HG02943 (cell line): Measurements from ENCODE around the gene RNU6-1.

ENCODE experiments used
- ATAC-seq: cut with Tn5 transposase; IDR thresholded peaks from one replicate; pipeline ENCODE4 v1.9.1; 2021; ENCODE audit warnings: mild to moderate bottlenecking, low read depth, moderate library complexity; ENCODE audit not compliant: unreplicated experiment

RNU6-1 gene

GRCh38 chr15:67803996-67804843 is 35.6 kb downstream of the RNU6-1 start:
- ATAC-seq: no peak

DNA sequence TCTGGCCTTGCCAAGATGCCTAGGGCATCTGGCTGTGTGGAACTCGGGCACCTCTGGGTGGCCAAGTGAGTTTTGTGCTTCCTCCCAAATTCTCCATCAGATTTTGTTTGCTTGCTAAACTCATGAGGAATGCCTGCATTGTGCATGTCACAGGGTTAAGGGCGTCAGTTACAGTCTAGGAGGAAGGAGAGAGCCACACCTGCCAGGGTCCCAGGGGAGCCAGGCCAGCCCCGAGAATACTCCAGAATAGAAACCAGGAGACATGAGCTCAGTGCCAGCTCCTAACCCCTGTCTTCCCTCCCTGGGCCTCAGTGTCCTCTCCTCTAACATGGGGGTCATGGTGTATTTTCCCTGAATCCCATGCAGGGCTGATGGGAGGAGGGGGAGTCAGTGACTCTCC is 36.5 kb downstream of the RNU6-1 start:
- no peak for ATAC-seq

GRCh38 chr15:67801926-67802914 is 37.6 kb downstream of the RNU6-1 start:
- ATAC-seq: no peak

DNA sequence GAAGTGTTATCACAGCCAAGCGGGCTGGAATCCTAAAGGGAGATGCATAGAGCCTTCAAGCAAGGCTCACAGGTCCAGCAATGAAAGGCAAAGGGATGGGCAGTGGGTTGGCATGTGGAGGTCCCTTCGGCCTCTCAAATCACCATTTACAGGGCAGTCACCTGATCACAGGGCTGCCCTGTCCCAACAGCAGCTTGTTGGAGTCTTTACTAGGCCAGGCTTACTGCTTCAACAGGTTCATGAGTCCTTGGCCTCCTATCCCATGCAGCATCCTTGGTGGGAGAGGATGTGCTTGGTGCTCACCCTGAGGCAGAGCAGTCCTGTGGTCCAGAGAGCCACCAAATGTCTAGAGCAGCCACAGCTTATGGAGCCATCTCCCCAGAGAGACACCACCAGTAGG is 38.7 kb downstream of the RNU6-1 start:
- no peak for ATAC-seq

DNA sequence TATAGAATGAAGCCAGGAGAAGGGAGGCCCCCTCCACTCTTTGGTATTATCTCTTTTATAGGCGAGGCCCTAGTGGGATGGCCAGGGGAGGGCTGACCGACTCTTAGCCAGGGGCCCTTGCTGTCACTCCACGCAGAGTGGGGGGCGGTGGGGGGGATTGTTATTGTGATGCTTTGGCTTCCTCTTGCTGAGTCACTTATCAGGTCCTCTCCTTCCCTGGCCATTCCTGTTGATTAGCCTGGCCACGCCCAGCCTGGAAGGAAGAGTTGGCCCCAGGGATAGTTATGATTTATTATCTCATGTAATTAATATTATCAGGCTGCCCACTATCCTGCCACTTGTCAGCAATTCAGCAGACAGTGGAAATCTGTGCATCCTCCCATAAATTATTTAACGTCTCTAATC is 40.0 kb downstream of the RNU6-1 start:
- no peak for ATAC-seq

DNA sequence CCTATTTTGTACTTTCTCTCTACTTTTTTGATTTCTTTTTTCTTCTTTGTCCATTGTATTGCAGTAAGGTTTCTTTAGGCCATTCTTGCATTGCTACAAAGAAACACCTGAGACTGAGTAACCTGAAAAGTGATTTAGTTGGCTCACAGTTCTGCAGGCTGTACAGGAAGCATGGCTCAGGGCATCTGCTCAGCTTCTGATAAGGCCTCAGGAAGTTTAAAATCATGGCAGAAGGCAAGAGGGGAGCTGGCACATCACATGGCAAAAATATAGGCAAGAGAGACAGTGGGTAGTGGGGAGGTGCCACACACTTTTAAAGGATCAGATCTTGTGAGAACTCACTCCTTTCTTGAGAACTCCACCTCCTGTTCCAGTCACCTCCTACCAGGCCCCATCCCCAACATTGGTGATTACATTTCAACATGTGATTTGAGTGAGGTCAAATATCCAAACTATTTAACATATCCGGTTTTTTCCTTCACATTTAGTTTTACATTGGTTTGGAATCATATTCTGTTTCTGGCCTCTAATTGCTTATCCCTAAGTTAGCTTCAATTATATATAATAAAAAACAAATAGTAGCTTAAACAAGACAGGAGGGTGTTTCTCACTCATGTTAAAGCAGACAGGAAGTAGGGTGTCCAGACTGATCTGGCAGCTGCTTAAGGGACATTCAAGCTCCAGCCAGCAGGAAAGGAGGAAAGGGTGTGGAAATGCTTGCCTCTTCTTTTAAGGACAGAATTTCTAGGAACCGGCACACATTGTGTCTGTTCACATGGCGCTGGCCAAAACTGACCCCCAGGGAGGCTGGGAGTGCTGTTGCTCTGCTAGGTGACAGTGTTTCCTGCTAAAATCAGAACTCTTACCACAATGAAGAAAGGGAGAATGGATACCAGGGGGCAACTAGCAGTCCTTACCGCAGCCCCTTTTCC is 43.4 kb downstream of the RNU6-1 start:
- no peak for ATAC-seq

DNA sequence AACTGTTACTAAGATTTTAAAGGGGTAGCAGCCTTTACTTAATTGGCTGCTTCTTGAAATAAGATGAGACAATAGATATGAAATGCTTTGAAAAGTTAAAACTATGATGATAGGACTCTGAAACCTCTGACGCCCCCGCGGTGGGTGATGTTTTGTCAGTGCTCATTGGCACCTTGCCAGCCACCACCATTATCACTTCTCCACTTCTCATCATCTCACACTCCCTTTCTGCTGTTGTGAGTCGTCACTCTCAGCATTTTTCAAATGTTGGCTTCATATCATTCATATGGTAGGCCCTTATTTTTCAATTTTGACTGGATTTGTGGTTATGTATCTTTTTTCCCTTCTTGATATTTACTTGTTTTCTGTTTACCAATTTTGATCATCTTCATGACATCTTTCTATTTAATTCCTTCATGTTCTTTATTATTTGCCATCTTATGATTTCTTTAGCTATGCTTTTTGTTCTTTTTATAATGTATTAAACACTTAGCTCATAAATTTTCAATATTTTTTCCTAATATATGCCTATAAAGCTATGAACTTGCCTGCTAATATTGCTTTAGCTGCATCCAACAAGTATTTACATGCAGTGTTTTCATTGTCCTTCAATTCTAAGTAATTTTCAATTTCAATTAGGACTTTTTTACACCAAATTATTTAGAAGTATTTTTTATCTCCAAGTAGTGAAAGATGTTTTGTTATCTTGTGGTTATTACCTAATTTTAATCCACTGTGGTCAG is 44.8 kb downstream of the RNU6-1 start:
- ATAC-seq: no peak

GRCh38 chr15:67792250-67792942 is 47.4 kb downstream of the RNU6-1 start:
- no peak for ATAC-seq

DNA sequence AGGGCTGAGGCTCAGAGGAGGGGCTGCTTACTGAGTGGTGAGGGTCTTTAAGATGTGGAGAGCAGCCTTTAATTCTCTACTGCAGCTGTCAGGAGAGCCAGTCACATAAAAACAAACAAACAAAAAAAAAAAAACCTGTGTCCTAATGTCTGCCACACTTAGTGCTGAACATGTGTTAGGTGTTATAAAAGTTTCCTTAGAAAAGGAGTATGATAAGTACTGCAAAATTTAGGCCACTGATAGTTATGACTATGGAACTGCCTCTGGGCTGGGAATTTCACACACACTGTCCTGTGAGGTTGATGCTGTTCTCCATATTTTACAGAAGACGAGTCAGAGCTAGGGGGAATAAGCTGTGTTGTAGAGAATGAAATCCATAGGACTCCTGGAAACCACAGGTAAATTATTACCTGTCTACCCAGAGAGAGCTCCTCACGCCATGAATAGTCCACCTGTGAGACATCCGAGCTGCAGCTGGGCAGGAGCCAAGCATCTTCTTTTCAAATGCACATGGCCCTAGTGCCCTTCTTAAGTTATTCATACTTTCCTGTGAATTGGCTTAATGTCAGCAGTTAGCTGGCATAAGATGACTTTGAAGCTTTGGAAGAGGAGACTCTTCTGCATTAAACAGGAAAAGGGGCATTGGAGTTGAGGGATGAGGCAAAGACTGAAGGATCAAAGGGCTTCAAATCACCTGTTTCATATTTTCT is 49.1 kb downstream of the RNU6-1 start:
- ATAC-seq: no peak
